HepG2 (cell line): ENCODE measurements around the gene PDPK1.
"Not testable (repeated sequence)": the region's sequence is repeated elsewhere in the genome, so short reads cannot be mapped to it uniquely, and the experiment has no call there.

ENCODE experiments used
- POLR2A ChIP-seq, 2 experiments: IDR thresholded peaks; 2 replicates each; pipeline ENCODE4 v1.6.1; 2011; ENCODE audit warnings: low read depth in 2 of 2, low read length in 2 of 2, mild to moderate bottlenecking in 1 of 2, moderate library complexity in 1 of 2; ENCODE audit not compliant: insufficient read depth in 1 of 2
- SMC3 ChIP-seq: IDR thresholded peaks from 2 replicates; pipeline ENCODE4 v1.6.1; 2011; ENCODE audit warnings: low read length, improper control_type of control experiment

DNA sequence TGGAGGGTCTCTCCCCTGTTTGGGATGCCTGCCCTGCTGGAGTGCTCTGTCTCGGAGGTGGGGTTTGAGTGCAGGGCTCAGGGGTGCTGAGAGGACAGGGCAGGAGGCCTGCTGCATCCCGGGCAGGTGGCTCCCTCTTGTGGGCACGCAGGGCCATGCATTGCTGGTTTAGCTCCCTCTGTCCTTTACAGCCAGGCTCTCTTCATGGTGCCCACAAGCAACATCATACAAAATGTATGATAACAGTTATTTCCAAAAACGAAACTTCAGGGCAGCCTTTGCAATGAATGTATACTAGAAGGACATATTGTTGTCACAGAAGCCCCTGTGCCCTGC is 22.9 kb downstream of the PDPK1 start:
- TF ChIP-seq POLR2A (IDR thresholded peaks at IDR 0.05; ENCODE audit: insufficient read depth in 1 of 2, low read depth in 2 of 2, low read length in 2 of 2); SMC3: not testable (repeated sequence)
